K562 (cell line): Measurements from ENCODE around the gene PKD2.

Experiments
- ARNT ChIP-seq, 2 experiments: fragments of 450-650 bp; IDR thresholded peaks; 2 replicates each; pipeline ENCODE4 v1.6.1; 2016; ENCODE audit warnings: mild to moderate bottlenecking in 1 of 2
- CBX3 ChIP-seq, 2 experiments: IDR thresholded peaks; 1 replicate in 1 of 2; 2 replicates in 1 of 2; pipeline ENCODE4 v1.6.1; 2012; ENCODE audit warnings: inconsistent platforms in 2 of 2, low read length in 2 of 2, borderline replicate concordance in 1 of 2, control low read depth in 1 of 2
- ELF2 ChIP-seq: fragments of 250-450 bp; sonication (Bioruptor Pico); IDR thresholded peaks from 2 replicates; pipeline ENCODE4 v1.5.0; 2021; ENCODE audit warnings: mild to moderate bottlenecking
- ELF4 ChIP-seq: fragments of 450-650 bp; formaldehyde crosslinking; IDR thresholded peaks from 2 replicates; pipeline ENCODE4 v1.4.0; 2022; ENCODE audit warnings: missing genetic modification characterization
- KAT7 ChIP-seq: sonication (generic); formaldehyde crosslinking; IDR thresholded peaks from 2 replicates; pipeline ENCODE4 v1.8.0; 2022; ENCODE audit warnings: missing genetic modification reagents, mild to moderate bottlenecking, borderline replicate concordance
- LARP7 ChIP-seq: fragments of 450-650 bp; IDR thresholded peaks from 2 replicates; pipeline ENCODE4 v1.6.1; 2016
- PYGO2 ChIP-seq: fragments of 450-650 bp; IDR thresholded peaks from 2 replicates; pipeline ENCODE4 v1.6.1; 2016; ENCODE audit warnings: mild to moderate bottlenecking, missing genetic modification characterization, moderate library complexity, missing compliant biosample characterization
- ZNF561 ChIP-seq: fragments of 450-650 bp; formaldehyde crosslinking; conservative IDR thresholded peaks from 2 replicates; pipeline ENCODE4 v1.4.0; 2020; ENCODE audit warnings: mild to moderate bottlenecking, moderate library complexity
- TF ChIP-seq, protein P1 (sequence below): fragments of 450-650 bp; IDR thresholded peaks from 2 replicates; pipeline ENCODE4 v1.6.1; 2018; ENCODE audit not compliant: partially characterized antibody
- TF ChIP-seq, protein P2 (sequence below): sonication (generic); formaldehyde crosslinking; IDR thresholded peaks from 2 replicates; pipeline ENCODE4 v1.4.0; 2020; ENCODE audit warnings: mild to moderate bottlenecking, missing genetic modification reagents
- TF ChIP-seq, protein P3 (sequence below): sonication (generic); formaldehyde crosslinking; IDR thresholded peaks from 2 replicates; pipeline ENCODE4 v1.9.0; 2022; ENCODE audit warnings: mild to moderate bottlenecking, missing genetic modification reagents
- TF ChIP-seq, protein P4 (sequence below): fragments of 450-650 bp; IDR thresholded peaks from 2 replicates; pipeline ENCODE4 v1.6.1; 2016; ENCODE audit warnings: mild to moderate bottlenecking
- TF ChIP-seq, protein P5 (sequence below), 3 experiments: IDR thresholded peaks in 2 of 3; conservative IDR thresholded peaks in 1 of 3; 2 replicates each; pipeline ENCODE4 v1.5.1; 2011 to 2012; ENCODE audit warnings: low read length in 3 of 3, mild to moderate bottlenecking in 3 of 3, control low read depth in 2 of 3, improper control_type of control experiment in 1 of 3, inconsistent platforms in 1 of 3, low read depth in 1 of 3, mixed read lengths in 1 of 3, moderate library complexity in 1 of 3; ENCODE audit not compliant: insufficient read depth in 2 of 3

DNA sequence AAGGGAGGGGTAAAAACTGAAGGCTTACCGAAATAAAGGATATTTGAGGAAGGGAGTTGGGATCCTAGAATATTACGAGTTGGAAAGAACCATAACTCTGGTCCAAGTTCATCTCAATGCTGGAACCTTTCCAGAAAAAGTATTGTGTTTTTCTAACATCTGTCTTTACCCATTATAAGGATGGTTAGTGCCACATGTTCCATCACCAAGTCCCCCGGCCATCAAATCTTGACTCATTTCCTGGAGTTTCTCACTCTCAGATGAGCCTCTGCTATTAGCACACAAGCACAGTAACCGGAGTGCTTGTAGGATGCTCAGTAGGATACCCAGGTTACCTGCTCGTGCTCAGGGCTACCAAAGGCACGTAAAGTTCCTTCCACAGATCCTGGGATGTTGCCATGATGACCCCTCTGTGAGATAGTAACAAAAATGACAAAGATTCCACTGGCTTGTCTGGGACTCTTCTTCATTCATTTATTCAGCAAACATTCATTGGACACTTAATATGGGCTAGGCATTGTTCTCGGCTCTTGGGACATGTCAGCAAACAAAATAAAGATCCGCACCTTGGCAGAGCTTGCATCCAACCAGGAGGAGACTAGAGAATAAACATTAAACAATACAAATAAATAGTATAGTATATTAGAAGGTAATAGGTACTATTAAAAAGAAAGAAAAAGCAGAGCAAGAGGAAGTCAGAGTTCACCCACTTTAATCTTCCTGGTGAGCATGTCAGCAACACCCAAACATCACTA, 36.3 kb downstream of the PKD2 start:
- TF ChIP-seq ELF2 (CRISPR knock-in tag) (no peak), ZNF561 (no peak), PYGO2 (tag) (no peak), ELF4 (no peak), ARNT (IDR thresholded peaks at IDR 0.05) (no peak), CBX3 (IDR thresholded peaks at IDR 0.05; ENCODE audit: borderline replicate concordance in 1 of 2, low read length in 2 of 2) (no peak), LARP7 (no peak), KAT7 (CRISPR knock-in tag) (no peak)
- TF ChIP-seq, protein P1, sequence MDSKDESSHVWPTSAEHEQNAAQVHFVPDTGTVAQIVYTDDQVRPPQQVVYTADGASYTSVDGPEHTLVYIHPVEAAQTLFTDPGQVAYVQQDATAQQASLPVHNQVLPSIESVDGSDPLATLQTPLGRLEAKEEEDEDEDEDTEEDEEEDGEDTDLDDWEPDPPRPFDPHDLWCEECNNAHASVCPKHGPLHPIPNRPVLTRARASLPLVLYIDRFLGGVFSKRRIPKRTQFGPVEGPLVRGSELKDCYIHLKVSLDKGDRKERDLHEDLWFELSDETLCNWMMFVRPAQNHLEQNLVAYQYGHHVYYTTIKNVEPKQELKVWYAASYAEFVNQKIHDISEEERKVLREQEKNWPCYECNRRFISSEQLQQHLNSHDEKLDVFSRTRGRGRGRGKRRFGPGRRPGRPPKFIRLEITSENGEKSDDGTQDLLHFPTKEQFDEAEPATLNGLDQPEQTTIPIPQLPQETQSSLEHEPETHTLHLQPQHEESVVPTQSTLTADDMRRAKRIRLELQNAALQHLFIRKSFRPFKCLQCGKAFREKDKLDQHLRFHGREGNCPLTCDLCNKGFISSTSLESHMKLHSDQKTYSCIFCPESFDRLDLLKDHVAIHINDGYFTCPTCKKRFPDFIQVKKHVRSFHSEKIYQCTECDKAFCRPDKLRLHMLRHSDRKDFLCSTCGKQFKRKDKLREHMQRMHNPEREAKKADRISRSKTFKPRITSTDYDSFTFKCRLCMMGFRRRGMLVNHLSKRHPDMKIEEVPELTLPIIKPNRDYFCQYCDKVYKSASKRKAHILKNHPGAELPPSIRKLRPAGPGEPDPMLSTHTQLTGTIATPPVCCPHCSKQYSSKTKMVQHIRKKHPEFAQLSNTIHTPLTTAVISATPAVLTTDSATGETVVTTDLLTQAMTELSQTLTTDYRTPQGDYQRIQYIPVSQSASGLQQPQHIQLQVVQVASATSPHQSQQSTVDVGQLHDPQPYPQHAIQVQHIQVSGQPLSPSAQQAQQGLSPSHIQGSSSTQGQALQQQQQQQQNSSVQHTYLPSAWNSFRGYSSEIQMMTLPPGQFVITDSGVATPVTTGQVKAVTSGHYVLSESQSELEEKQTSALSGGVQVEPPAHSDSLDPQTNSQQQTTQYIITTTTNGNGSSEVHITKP, result no peak
- TF ChIP-seq, protein P2, sequence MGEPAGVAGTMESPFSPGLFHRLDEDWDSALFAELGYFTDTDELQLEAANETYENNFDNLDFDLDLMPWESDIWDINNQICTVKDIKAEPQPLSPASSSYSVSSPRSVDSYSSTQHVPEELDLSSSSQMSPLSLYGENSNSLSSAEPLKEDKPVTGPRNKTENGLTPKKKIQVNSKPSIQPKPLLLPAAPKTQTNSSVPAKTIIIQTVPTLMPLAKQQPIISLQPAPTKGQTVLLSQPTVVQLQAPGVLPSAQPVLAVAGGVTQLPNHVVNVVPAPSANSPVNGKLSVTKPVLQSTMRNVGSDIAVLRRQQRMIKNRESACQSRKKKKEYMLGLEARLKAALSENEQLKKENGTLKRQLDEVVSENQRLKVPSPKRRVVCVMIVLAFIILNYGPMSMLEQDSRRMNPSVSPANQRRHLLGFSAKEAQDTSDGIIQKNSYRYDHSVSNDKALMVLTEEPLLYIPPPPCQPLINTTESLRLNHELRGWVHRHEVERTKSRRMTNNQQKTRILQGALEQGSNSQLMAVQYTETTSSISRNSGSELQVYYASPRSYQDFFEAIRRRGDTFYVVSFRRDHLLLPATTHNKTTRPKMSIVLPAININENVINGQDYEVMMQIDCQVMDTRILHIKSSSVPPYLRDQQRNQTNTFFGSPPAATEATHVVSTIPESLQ (CRISPR knock-in tag), result no peak
- TF ChIP-seq, protein P3, sequence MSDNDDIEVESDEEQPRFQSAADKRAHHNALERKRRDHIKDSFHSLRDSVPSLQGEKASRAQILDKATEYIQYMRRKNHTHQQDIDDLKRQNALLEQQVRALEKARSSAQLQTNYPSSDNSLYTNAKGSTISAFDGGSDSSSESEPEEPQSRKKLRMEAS (CRISPR knock-in tag), result no peak
- TF ChIP-seq, protein P4, sequence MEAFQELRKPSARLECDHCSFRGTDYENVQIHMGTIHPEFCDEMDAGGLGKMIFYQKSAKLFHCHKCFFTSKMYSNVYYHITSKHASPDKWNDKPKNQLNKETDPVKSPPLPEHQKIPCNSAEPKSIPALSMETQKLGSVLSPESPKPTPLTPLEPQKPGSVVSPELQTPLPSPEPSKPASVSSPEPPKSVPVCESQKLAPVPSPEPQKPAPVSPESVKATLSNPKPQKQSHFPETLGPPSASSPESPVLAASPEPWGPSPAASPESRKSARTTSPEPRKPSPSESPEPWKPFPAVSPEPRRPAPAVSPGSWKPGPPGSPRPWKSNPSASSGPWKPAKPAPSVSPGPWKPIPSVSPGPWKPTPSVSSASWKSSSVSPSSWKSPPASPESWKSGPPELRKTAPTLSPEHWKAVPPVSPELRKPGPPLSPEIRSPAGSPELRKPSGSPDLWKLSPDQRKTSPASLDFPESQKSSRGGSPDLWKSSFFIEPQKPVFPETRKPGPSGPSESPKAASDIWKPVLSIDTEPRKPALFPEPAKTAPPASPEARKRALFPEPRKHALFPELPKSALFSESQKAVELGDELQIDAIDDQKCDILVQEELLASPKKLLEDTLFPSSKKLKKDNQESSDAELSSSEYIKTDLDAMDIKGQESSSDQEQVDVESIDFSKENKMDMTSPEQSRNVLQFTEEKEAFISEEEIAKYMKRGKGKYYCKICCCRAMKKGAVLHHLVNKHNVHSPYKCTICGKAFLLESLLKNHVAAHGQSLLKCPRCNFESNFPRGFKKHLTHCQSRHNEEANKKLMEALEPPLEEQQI, result no peak
- TF ChIP-seq, protein P5, sequence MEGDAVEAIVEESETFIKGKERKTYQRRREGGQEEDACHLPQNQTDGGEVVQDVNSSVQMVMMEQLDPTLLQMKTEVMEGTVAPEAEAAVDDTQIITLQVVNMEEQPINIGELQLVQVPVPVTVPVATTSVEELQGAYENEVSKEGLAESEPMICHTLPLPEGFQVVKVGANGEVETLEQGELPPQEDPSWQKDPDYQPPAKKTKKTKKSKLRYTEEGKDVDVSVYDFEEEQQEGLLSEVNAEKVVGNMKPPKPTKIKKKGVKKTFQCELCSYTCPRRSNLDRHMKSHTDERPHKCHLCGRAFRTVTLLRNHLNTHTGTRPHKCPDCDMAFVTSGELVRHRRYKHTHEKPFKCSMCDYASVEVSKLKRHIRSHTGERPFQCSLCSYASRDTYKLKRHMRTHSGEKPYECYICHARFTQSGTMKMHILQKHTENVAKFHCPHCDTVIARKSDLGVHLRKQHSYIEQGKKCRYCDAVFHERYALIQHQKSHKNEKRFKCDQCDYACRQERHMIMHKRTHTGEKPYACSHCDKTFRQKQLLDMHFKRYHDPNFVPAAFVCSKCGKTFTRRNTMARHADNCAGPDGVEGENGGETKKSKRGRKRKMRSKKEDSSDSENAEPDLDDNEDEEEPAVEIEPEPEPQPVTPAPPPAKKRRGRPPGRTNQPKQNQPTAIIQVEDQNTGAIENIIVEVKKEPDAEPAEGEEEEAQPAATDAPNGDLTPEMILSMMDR (IDR thresholded peaks at IDR 0.05 in 2 of 3, conservative IDR thresholded peaks at IDR 0.05 in 1 of 3; ENCODE audit: insufficient read depth in 2 of 3, low read depth in 1 of 3, low read length in 3 of 3), result no peak
